ENCODE results near the gene ERN1. TPM values are rescaled to one million over a fixed set of nuclear protein-coding genes. Genes with fewer than 3 reads are reported as not detected.

The ERN1 gene
- total RNA-seq, 1 donor from 2014 or later, result 5.7 TPM

DNA sequence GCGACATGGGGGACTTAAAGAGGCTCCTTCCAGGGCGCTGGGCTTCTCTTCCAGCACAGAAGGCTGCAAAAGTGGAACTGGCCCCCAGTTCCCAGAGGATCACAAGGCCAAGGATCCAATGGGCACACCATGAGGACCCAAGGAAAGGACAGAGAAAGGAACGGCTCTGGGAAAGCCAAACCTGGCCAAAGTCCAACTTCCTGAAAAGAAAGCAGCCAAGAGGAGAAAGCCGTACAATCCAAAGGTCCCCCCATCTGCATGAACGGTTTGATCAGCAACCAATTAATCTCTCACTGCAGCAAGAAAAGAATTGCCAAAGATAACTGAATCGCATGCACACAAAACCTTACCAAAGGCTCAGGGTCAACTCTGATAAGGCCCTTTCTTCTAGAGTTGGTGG, 89.7 kb downstream of the ERN1 start:
- Histone ChIP-seq H3K36me3 (ENCODE audit: control insufficient read depth in 3 of 3, insufficient read depth in 3 of 3, low read length in 3 of 3) (peaks cover 27 to 30% (median 27%) of the 10 kb centered on the region in 3 donors), H3K9me3 (ENCODE audit: control insufficient read depth in 3 of 3, low read length in 3 of 3) (no peaks in the 10 kb centered on the region), H3K27ac (ENCODE audit: low read depth, low read length) (no peak overlapping the region), H3K4me1 (ENCODE audit: control insufficient read depth in 3 of 3, insufficient read depth in 3 of 3, low read length in 3 of 3) (no peaks in the 10 kb centered on the region), H3K4me3 (ENCODE audit: low read length in 3 of 3) (no peak overlapping the region), H3K27me3 (ENCODE audit: control insufficient read depth in 3 of 3, insufficient read depth in 3 of 3, low read length in 3 of 3) (no peaks in the 10 kb centered on the region), H3K9ac (ENCODE audit: low read depth in 1 of 3, low read length in 3 of 3) (no peak overlapping the region)

DNA sequence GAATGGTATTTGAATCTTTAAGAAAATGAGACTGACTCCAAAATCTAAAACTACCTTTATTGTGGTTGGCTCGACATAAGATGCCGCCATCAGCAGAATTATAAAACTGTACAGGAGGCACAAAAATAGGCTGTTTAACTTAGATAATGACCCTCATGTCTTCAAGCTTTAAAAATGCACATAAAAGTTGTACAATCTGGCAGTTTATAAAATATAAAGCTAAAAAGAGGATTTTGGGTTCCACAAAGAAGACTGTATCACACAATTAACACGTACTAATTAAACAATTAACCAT, 90.9 kb downstream of the ERN1 start:
- Histone ChIP-seq H3K36me3 (ENCODE audit: control insufficient read depth in 3 of 3, insufficient read depth in 3 of 3, low read length in 3 of 3) (peaks cover 16 to 19% (median 17%) of the 10 kb centered on the region in 3 donors), H3K9me3 (ENCODE audit: control insufficient read depth in 3 of 3, low read length in 3 of 3) (no peaks in the 10 kb centered on the region), H3K27ac (ENCODE audit: low read depth, low read length) (no peak overlapping the region), H3K9ac (ENCODE audit: low read depth in 1 of 3, low read length in 3 of 3) (no peak overlapping the region), H3K4me3 (ENCODE audit: low read length in 3 of 3) (no peak overlapping the region), H3K27me3 (ENCODE audit: control insufficient read depth in 3 of 3, insufficient read depth in 3 of 3, low read length in 3 of 3) (no peaks in the 10 kb centered on the region), H3K4me1 (ENCODE audit: control insufficient read depth in 3 of 3, insufficient read depth in 3 of 3, low read length in 3 of 3) (no peaks in the 10 kb centered on the region)

DNA sequence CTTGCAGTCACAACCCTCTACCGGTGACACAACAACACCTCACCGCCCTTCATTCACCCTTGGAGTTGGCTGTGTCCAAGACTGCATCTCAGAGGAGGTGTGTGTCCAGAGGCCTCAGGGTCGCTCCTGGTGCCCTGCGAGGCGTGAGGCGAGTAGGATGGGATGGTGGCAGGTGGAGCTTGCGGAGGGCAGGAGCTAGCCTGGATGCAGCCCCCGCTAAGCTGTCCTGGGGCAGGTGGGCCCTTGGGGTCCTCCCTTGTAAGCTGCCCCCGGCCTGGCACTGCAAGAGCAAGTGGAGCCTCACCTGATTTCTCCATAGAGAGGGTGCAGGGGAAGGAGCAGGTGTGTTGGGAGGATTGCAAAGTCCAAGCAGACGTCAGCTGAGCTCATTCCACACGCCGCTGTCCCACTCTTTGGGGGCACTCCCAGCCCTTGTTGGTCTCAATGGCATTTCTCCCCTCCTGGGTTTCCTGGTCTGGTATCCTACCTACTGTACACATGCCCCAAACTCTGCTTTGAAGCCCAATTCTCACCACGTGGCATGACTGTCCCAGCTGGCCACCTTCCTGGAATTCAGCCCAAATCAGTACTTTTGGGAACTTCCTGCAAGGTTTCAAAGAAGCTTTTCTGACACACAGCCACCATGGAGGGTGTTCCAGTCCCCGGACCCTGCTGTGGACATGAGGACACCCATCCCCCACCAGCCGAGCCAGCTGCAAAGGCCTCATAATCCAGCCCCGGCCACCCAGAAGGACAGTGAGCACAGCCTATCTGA, 91.4 kb downstream of the ERN1 start:
- no peak overlapping the region for H3K9ac ChIP-seq (ENCODE audit: low read depth in 1 of 3, low read length in 3 of 3)
- peaks cover 12 to 13% (median 12%) of the 10 kb centered on the region in 3 donors for H3K36me3 ChIP-seq (ENCODE audit: control insufficient read depth in 3 of 3, insufficient read depth in 3 of 3, low read length in 3 of 3)
- H3K9me3 ChIP-seq (ENCODE audit: control insufficient read depth in 3 of 3, low read length in 3 of 3), result no peaks in the 10 kb centered on the region

DNA sequence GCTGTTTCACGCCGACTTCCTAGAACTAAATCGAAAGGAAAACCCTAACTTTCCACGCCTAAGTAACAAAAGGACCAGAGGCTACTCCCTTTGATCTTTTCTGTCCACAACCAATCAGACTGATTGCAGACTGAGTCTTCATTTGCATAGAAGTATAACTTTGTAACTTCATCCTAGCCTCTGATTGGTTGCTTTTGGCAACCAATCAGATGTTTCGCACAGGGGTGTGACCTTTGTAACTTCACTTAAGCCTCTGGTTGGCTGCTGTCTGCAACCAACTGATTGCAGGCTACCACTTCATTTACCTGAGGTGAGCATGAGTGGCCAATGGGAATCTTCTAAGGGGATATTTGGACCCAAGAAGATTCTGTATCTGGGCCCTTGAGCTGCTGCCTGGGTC, 92.1 kb downstream of the ERN1 start:
- Histone ChIP-seq H3K36me3 (ENCODE audit: control insufficient read depth in 3 of 3, insufficient read depth in 3 of 3, low read length in 3 of 3) (peaks cover 5 to 8% (median 5%) of the 10 kb centered on the region in 3 donors), H3K4me1 (ENCODE audit: control insufficient read depth in 3 of 3, insufficient read depth in 3 of 3, low read length in 3 of 3) (no peaks in the 10 kb centered on the region), H3K27me3 (ENCODE audit: control insufficient read depth in 3 of 3, insufficient read depth in 3 of 3, low read length in 3 of 3) (no peaks in the 10 kb centered on the region), H3K9me3 (ENCODE audit: control insufficient read depth in 3 of 3, low read length in 3 of 3) (no peaks in the 10 kb centered on the region), H3K27ac (ENCODE audit: low read depth, low read length) (no peak overlapping the region), H3K9ac (ENCODE audit: low read depth in 1 of 3, low read length in 3 of 3) (no peak overlapping the region), H3K4me3 (ENCODE audit: low read length in 3 of 3) (no peak overlapping the region)

More for the DNA sequence above, 91.4 kb downstream of the ERN1 start:
- Histone ChIP-seq H3K27ac (ENCODE audit: low read depth, low read length) (no peak overlapping the region), H3K4me1 (ENCODE audit: control insufficient read depth in 3 of 3, insufficient read depth in 3 of 3, low read length in 3 of 3) (no peaks in the 10 kb centered on the region), H3K4me3 (ENCODE audit: low read length in 3 of 3) (no peak overlapping the region), H3K27me3 (ENCODE audit: control insufficient read depth in 3 of 3, insufficient read depth in 3 of 3, low read length in 3 of 3) (no peaks in the 10 kb centered on the region)

DNA sequence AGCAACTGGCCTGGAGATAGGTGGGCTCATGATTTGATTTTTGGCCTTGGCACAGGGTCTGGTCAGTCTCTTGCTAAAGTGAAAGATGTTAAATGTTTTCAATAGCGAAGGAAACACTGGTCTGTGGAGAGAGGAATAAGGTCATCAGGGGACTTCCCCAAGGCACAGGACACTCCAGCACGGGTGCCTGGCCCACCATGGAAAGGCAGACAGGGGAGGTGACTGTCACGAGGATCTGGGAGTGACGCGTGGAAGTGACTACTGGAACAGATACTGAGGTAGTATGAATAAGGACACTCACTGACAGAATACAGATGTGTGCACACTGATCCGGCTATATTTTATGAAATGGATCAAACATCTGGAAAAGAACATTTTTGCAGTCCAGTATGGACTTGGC, 92.8 kb downstream of the ERN1 start:
- Histone ChIP-seq H3K27ac (ENCODE audit: low read depth, low read length) (no peak overlapping the region), H3K4me3 (ENCODE audit: low read length in 3 of 3) (no peak overlapping the region), H3K9me3 (ENCODE audit: control insufficient read depth in 3 of 3, low read length in 3 of 3) (no peaks in the 10 kb centered on the region), H3K36me3 (ENCODE audit: control insufficient read depth in 3 of 3, insufficient read depth in 3 of 3, low read length in 3 of 3) (peaks cover 4 to 7% (median 5%) of the 10 kb centered on the region in 3 donors), H3K27me3 (ENCODE audit: control insufficient read depth in 3 of 3, insufficient read depth in 3 of 3, low read length in 3 of 3) (no peaks in the 10 kb centered on the region), H3K9ac (ENCODE audit: low read depth in 1 of 3, low read length in 3 of 3) (no peak overlapping the region), H3K4me1 (ENCODE audit: control insufficient read depth in 3 of 3, insufficient read depth in 3 of 3, low read length in 3 of 3) (no peaks in the 10 kb centered on the region)

DNA sequence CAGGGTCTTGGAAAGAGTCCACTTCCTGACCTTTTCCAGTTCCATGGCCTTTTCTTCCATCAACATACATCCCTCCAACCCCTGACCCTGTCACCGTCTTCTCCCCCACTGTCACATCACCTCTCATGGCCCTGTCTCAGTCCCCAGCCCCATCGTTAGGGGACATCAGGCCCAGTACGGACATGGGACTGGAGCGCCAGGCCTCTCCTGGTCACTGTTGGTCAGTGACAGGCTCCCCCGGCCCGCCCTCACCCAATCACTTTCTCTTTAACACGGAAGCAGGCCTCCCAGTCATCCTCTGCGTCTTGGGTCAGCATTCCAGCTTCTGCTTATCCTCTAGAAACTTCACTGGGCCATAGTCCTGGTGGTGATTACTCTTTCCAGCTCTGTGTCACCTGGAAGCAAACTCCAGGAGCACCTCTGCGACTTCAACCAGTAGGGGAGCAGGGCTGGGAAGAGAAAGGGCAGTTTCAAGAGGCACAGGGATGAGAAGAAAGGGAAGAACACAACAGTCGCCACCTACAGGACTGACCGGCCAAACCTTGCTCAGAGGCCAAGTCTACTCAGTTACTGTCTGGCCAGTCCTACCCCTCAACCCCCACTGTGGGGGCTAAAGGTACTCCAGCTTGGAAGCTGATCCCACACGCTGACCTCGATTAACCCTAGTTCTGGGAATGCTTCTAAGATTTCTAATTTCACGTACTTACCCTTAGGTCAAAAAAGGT, 93.6 kb downstream of the ERN1 start:
- Histone ChIP-seq H3K4me1 (ENCODE audit: control insufficient read depth in 3 of 3, insufficient read depth in 3 of 3, low read length in 3 of 3) (no peaks in the 10 kb centered on the region), H3K9ac (ENCODE audit: low read depth in 1 of 3, low read length in 3 of 3) (no peak overlapping the region), H3K27ac (ENCODE audit: low read depth, low read length) (no peak overlapping the region), H3K4me3 (ENCODE audit: low read length in 3 of 3) (no peak overlapping the region), H3K9me3 (ENCODE audit: control insufficient read depth in 3 of 3, low read length in 3 of 3) (no peaks in the 10 kb centered on the region), H3K36me3 (ENCODE audit: control insufficient read depth in 3 of 3, insufficient read depth in 3 of 3, low read length in 3 of 3) (peaks cover 0 to 5% (median 3%) of the 10 kb centered on the region in 3 donors), H3K27me3 (ENCODE audit: control insufficient read depth in 3 of 3, insufficient read depth in 3 of 3, low read length in 3 of 3) (no peaks in the 10 kb centered on the region)

DNA sequence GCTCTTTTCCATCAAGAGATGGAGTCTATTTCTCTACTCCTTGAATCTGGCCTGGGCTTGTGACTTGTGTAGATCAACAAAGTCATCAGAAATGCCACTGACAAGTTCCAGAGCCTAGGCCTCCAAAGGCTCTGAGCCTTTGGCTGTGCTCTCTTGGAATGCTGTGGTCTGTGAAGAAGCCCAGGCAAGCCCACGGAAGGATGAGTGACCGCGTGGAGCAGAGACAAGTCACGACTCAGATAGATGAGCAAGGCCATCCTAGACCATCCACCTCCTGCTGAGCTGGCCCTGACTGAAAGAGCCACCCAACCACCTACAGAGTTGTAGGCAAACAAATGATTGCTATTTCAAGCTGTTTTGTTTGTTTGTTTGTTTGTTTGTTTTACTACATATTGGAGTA, 97.9 kb downstream of the ERN1 start:
- Histone ChIP-seq H3K36me3 (ENCODE audit: control insufficient read depth in 3 of 3, insufficient read depth in 3 of 3, low read length in 3 of 3) (no peaks in the 10 kb centered on the region), H3K27me3 (ENCODE audit: control insufficient read depth in 3 of 3, insufficient read depth in 3 of 3, low read length in 3 of 3) (no peaks in the 10 kb centered on the region), H3K9me3 (ENCODE audit: control insufficient read depth in 3 of 3, low read length in 3 of 3) (no peaks in the 10 kb centered on the region), H3K4me3 (ENCODE audit: low read length in 3 of 3) (no peak overlapping the region), H3K4me1 (ENCODE audit: control insufficient read depth in 3 of 3, insufficient read depth in 3 of 3, low read length in 3 of 3) (no peaks in the 10 kb centered on the region), H3K27ac (ENCODE audit: low read depth, low read length) (no peak overlapping the region), H3K9ac (ENCODE audit: low read depth in 1 of 3, low read length in 3 of 3) (no peak overlapping the region)

DNA sequence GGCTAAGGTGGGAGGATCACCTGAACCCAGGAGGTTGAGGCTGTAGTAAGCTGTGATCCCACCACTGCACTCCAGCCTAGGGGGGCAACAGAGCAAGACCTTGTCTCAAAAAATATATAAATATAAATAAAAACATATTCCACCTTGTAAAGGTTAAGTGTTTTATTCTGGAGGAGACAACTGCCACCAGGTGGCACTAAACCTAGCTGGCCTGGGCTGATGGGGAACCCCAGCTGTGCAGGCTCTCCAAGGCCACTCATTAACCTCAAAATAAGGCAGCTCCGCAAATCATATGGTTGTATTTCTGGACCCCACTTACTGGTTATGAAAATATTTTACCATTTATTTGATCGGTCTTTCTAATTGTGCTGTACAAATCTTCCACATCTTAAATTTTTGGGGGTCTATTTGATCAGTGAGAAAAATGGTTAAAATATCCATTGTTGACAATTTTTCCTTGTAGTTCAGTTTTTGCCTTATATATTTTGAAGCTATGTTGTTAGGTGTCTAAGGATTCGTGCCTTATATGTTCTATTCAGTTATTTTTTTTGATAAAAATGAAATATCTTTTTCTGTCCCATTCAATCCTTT, 101.0 kb downstream of the ERN1 start:
- peaks cover 5 to 13% (median 10%) of the 10 kb centered on the region in 3 donors for H3K4me1 ChIP-seq (ENCODE audit: control insufficient read depth in 3 of 3, insufficient read depth in 3 of 3, low read length in 3 of 3)
- no peak overlapping the region for H3K9ac ChIP-seq (ENCODE audit: low read depth in 1 of 3, low read length in 3 of 3)
- H3K27ac ChIP-seq (ENCODE audit: low read depth, low read length), result no peak overlapping the region
- no peak overlapping the region for H3K4me3 ChIP-seq (ENCODE audit: low read length in 3 of 3)
- no peaks in the 10 kb centered on the region for H3K36me3 ChIP-seq (ENCODE audit: control insufficient read depth in 3 of 3, insufficient read depth in 3 of 3, low read length in 3 of 3)
- H3K9me3 ChIP-seq (ENCODE audit: control insufficient read depth in 3 of 3, low read length in 3 of 3), result no peaks in the 10 kb centered on the region
- no peaks in the 10 kb centered on the region for H3K27me3 ChIP-seq (ENCODE audit: control insufficient read depth in 3 of 3, insufficient read depth in 3 of 3, low read length in 3 of 3)

DNA sequence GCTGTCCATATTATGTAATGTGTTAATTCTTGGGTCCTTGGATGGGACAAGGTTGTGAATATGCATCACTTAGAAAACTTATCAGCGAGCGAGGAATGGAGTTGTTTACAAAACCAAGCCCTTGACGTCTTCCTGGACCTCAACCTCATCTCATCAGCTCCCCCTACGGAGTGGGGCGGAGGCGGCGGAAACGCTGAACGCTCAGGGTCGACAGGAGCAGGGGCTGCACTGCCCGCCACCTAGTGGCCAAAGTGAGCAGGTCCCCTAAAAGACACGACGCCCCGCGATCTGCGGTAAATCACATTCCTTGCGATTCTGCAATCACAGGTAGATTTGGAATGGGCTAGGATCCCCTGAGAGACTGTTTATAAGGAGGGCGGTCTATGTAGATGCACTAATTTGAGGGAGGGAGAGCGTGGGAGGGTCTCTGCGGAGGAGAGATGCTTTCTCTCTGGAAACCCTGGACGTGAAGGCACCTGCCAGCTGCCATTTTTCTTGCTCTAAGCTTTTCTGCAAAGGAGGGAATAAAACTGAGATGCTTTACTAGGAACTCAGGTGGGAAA, 104.1 kb downstream of the ERN1 start:
- H3K4me3 ChIP-seq (ENCODE audit: low read length in 3 of 3), result peak overlapping the region; percentile 32 to 60 (median 56)
- H3K27ac ChIP-seq (ENCODE audit: low read depth, low read length), result peak overlapping the region; percentile 3

More for the DNA sequence above, 104.1 kb downstream of the ERN1 start:
- Histone ChIP-seq H3K9me3 (ENCODE audit: control insufficient read depth in 3 of 3, low read length in 3 of 3) (no peaks in the 10 kb centered on the region), H3K9ac (ENCODE audit: low read depth in 1 of 3, low read length in 3 of 3) (peak overlapping the region; percentile 5 to 68 (median 23)), H3K27me3 (ENCODE audit: control insufficient read depth in 3 of 3, insufficient read depth in 3 of 3, low read length in 3 of 3) (no peaks in the 10 kb centered on the region), H3K4me1 (ENCODE audit: control insufficient read depth in 3 of 3, insufficient read depth in 3 of 3, low read length in 3 of 3) (peaks cover 5 to 15% (median 15%) of the 10 kb centered on the region in 3 donors), H3K36me3 (ENCODE audit: control insufficient read depth in 3 of 3, insufficient read depth in 3 of 3, low read length in 3 of 3) (no peaks in the 10 kb centered on the region)

Measured in skeletal muscle tissue (tissue), 4 donors.